Activated T-cell treated with anti-CD3 and anti-CD28 coated beads, Interleukin-2, amount 50 U/mL, for 72 hours (primary cell): ENCODE measurements around the gene PDZRN3. TPM values are rescaled to one million over a fixed set of nuclear protein-coding genes. Genes with fewer than 3 reads are reported as not detected.

ENCODE experiments used
- ATAC-seq, 2 donors: fragments of 150-1000 bp; cut with Tn5 transposase; replicated peaks in 1 of 2; 2 replicates each; pipeline ENCODE4 v1.10.0; 2021; ENCODE audit warnings: moderate library complexity in 2 of 2, mild to moderate bottlenecking in 1 of 2
- DNase-seq, 2 donors: peaks; one replicate each; pipeline ENCODE4 v3.0.0; 2021 to 2022; ENCODE audit warnings: mixed read lengths in 1 of 2
- H3K27ac Mint-ChIP-seq: one replicate; pipeline ENCODE4 v1.8.0; 2022; ENCODE audit warnings: mild to moderate bottlenecking, moderate library complexity, mixed read lengths
- H3K27me3 Mint-ChIP-seq: one replicate; pipeline ENCODE4 v1.8.0; 2022; ENCODE audit warnings: low read depth, mixed read lengths
- H3K36me3 Mint-ChIP-seq, 2 donors: one replicate each; pipeline ENCODE4 v1.8.0; 2022; ENCODE audit warnings: mixed read lengths in 2 of 2, mild to moderate bottlenecking in 1 of 2; ENCODE audit not compliant: insufficient read depth in 2 of 2
- H3K4me1 Mint-ChIP-seq: one replicate; pipeline ENCODE4 v1.8.0; 2022; ENCODE audit warnings: low read depth, mixed read lengths
- H3K4me3 Mint-ChIP-seq, 2 donors: one replicate each; pipeline ENCODE4 v1.8.0; 2022; ENCODE audit warnings: mild to moderate bottlenecking in 2 of 2, mixed read lengths in 2 of 2, moderate library complexity in 2 of 2
- H3K9me3 Mint-ChIP-seq, 2 donors: one replicate each; pipeline ENCODE4 v1.8.0; 2022; ENCODE audit warnings: mixed read lengths in 2 of 2
- total RNA-seq, 2 donors: library from RNA; stranded (reverse); gene quantifications; one replicate each; pipeline ENCODE4 v1.2.3, GENCODE V29; 2022

Gene PDZRN3
- total RNA-seq, 2 donors from 2014 or later, result not detected

DNA sequence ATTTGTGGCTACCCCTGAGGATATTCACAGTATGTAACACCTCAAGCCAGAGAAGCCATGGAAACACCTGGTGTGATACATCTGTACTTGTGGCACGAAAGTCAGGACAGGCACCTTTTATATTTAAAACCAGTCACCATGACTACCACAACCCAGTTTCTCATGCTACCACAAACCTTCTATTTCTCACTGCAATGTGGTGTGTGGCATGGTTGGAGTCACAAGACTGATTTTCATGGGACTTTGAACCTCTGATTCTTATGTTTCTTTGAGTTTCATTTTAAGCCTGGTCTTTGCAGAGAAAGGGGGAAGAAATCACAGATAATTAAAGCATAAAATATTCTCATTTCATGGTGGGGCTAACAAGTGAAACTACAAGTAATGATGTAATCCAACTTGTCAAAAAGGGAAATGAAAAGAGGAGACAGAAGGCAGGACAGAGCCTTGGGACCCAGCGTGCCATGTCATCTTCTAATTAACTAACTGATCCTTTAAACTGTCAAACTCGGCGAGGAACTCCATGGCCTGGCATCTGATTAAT, 175.9 kb downstream of the PDZRN3 start:
- Mint-ChIP-seq H3K9me3 (no peaks in the 10 kb centered on the region), H3K36me3 (no peaks in the 10 kb centered on the region), H3K4me3 (no peak overlapping the region), H3K27me3 (peaks cover 7% of the 10 kb centered on the region), H3K27ac (no peak overlapping the region), H3K4me1 (no peaks in the 10 kb centered on the region)
- ATAC-seq, result peak in 1 of 2 donors; percentile 28
- no peak for DNase-seq

DNA sequence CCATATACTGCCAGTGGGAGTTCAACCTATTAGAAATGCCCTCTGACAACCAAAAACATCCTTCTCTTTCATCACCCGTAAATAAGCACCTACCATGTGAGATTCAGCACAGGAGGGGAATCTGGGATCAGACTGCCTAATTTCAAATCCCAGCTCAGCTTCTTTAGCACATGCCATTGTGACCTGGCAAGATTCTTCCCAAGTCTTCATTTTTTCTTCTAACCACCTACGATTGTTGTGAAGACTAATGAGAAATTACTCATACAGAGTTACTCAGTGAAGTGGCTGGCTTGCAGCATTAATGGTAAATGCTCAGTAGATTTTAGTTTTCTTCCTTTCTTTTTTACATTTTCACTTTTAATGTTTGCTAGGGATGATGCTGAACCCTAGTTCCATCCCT, 176.7 kb downstream of the PDZRN3 start:
- Mint-ChIP-seq H3K4me3 (no peak overlapping the region), H3K9me3 (no peaks in the 10 kb centered on the region), H3K27ac (no peak overlapping the region), H3K27me3 (peaks cover 7% of the 10 kb centered on the region), H3K36me3 (no peaks in the 10 kb centered on the region), H3K4me1 (no peaks in the 10 kb centered on the region)
- DNase-seq (no peak), ATAC-seq (no peak)

GRCh38 chr3:73447111-73447510, 177.6 kb downstream of the PDZRN3 start:
- ATAC-seq (no peak), DNase-seq (no peak)
- no peak overlapping the region for H3K27ac Mint-ChIP-seq
- H3K27me3 Mint-ChIP-seq, result peaks cover 7% of the 10 kb centered on the region
- no peaks in the 10 kb centered on the region for H3K36me3 Mint-ChIP-seq
- no peaks in the 10 kb centered on the region for H3K9me3 Mint-ChIP-seq
- H3K4me1 Mint-ChIP-seq, result no peaks in the 10 kb centered on the region
- H3K4me3 Mint-ChIP-seq, result no peak overlapping the region

DNA sequence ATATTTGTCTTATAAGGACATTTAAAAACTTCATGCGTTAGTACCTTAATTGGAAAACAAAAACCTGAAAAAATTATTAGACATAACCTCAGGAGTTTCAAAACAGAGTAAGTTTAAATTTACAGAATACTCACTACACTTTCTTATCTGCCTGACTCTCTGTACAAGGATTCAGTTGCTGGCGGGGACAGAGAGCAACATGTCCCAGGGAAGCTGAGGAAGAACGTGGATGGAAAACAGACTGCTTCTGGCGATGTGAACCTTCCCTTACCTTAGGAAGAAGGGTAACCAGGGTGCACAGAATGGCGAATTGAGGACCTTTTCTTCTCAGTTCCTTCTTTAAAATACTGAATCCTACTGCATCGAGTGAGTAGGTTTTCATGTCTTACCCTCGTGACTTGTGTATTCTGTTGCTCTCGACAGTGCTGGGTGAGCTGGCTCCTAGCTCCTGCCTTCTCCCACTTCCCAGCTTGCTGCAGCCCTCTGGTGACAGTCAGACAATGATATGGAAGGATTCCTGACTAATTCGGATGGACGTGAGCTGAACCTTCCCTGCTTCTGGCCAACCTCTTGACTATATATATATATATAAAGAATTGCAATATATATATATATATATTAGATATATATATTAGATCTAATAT, 178.2 kb downstream of the PDZRN3 start:
- no peak overlapping the region for H3K4me3 Mint-ChIP-seq
- H3K36me3 Mint-ChIP-seq, result no peaks in the 10 kb centered on the region
- ATAC-seq, result no peak
- DNase-seq, result no peak
- peaks cover 7% of the 10 kb centered on the region for H3K27me3 Mint-ChIP-seq
- H3K4me1 Mint-ChIP-seq, result no peaks in the 10 kb centered on the region
- H3K9me3 Mint-ChIP-seq, result no peaks in the 10 kb centered on the region
- no peak overlapping the region for H3K27ac Mint-ChIP-seq

- H3K9me3 Mint-ChIP-seq, result no peaks in the 10 kb centered on the region
- no peak overlapping the region for H3K27ac Mint-ChIP-seq
- DNase-seq (no peak), ATAC-seq (no peak)
- no peaks in the 10 kb centered on the region for H3K4me1 Mint-ChIP-seq
- peaks cover 7% of the 10 kb centered on the region for H3K27me3 Mint-ChIP-seq
- no peaks in the 10 kb centered on the region for H3K36me3 Mint-ChIP-seq
- no peak overlapping the region for H3K4me3 Mint-ChIP-seq
Measured at GRCh38 chr3:73442886-73443285, 181.9 kb downstream of the PDZRN3 start.

DNA sequence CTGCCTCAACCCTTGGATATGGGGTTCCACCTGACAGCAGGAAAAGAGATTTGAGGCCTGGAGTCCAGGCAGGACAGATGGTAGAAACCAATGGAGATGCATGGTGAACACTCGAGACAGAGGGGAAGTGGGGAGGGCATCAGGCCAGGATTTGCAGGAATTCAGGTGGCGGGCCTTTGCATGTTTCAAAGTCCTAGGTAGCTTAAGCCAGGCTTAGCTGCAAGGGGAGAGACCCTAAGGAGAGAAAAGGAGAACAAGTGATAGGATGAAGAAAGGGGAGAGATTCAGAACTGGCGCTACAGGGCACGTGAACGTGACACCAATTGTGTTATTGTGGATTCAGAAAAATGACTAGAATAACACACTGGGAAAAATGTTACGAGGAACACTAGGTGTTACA, 182.6 kb downstream of the PDZRN3 start:
- ATAC-seq, result no peak
- H3K4me1 Mint-ChIP-seq, result no peaks in the 10 kb centered on the region
- H3K4me3 Mint-ChIP-seq, result no peak overlapping the region
- no peak for DNase-seq
- no peak overlapping the region for H3K27ac Mint-ChIP-seq
- peaks cover 7% of the 10 kb centered on the region for H3K27me3 Mint-ChIP-seq
- no peaks in the 10 kb centered on the region for H3K9me3 Mint-ChIP-seq
- H3K36me3 Mint-ChIP-seq, result no peaks in the 10 kb centered on the region

GRCh38 chr3:73437828-73438227, 186.9 kb downstream of the PDZRN3 start:
- no peaks in the 10 kb centered on the region for H3K9me3 Mint-ChIP-seq
- no peak overlapping the region for H3K4me3 Mint-ChIP-seq
- no peaks in the 10 kb centered on the region for H3K4me1 Mint-ChIP-seq
- peaks cover 7% of the 10 kb centered on the region for H3K27me3 Mint-ChIP-seq
- no peak for ATAC-seq
- no peak for DNase-seq
- no peak overlapping the region for H3K27ac Mint-ChIP-seq
- H3K36me3 Mint-ChIP-seq, result no peaks in the 10 kb centered on the region

GRCh38 chr3:73435055-73435454, 189.7 kb downstream of the PDZRN3 start:
- H3K4me1 Mint-ChIP-seq, result no peaks in the 10 kb centered on the region
- DNase-seq (no peak), ATAC-seq (no peak)
- no peak overlapping the region for H3K4me3 Mint-ChIP-seq
- H3K9me3 Mint-ChIP-seq, result no peaks in the 10 kb centered on the region
- peaks cover 16% of the 10 kb centered on the region for H3K27me3 Mint-ChIP-seq
- no peak overlapping the region for H3K27ac Mint-ChIP-seq
- H3K36me3 Mint-ChIP-seq, result no peaks in the 10 kb centered on the region

- Mint-ChIP-seq H3K4me3 (no peak overlapping the region), H3K27me3 (peaks cover 16% of the 10 kb centered on the region), H3K36me3 (no peaks in the 10 kb centered on the region), H3K9me3 (no peaks in the 10 kb centered on the region), H3K27ac (no peak overlapping the region), H3K4me1 (no peaks in the 10 kb centered on the region)
- no peak for DNase-seq
- ATAC-seq, result no peak
Measured at GRCh38 chr3:73433687-73434086, 191.1 kb downstream of the PDZRN3 start.

DNA sequence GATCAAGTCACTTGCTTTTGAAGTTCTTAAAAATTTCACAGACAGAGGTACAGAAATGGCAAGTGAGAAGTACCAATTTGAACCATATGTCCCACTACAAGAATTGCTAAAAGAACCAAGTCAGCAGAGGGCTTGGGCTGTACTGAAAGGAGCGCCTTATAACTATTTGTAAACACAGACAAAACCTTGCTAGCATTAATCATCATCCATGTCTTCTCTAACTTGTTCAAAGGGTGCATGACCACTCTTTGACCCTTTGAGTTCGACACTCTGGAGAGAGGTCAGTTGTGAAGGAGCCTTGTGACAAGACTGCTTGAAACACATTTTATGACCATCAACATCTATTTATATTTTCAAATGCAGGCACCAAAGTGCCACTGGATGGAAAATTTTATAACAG, 191.7 kb downstream of the PDZRN3 start:
- DNase-seq, result no peak

DNA sequence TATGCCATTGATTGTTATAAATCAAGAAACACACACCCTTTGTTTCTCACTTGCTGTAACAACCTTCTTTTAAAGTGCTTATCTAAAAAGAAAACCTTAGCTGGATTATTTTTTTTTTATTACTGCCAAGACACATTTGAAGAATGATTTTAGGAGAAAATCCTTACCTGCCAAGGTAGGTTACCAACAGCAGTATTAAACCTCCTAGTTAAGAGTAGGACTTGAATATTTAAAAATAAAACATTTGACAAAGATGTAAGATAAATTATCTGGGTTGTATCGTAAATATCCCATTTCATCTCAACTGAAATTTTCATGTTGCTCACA, 192.1 kb downstream of the PDZRN3 start:
- peaks cover 16% of the 10 kb centered on the region for H3K27me3 Mint-ChIP-seq
- no peak overlapping the region for H3K4me3 Mint-ChIP-seq
- ATAC-seq, result no peak
- no peak for DNase-seq
- no peaks in the 10 kb centered on the region for H3K4me1 Mint-ChIP-seq
- H3K9me3 Mint-ChIP-seq, result no peaks in the 10 kb centered on the region
- no peaks in the 10 kb centered on the region for H3K36me3 Mint-ChIP-seq
- no peak overlapping the region for H3K27ac Mint-ChIP-seq

More for the DNA sequence above, 191.7 kb downstream of the PDZRN3 start:
- no peak for ATAC-seq
- no peaks in the 10 kb centered on the region for H3K36me3 Mint-ChIP-seq
- H3K27ac Mint-ChIP-seq, result no peak overlapping the region
- no peaks in the 10 kb centered on the region for H3K9me3 Mint-ChIP-seq
- H3K27me3 Mint-ChIP-seq, result peaks cover 16% of the 10 kb centered on the region
- no peak overlapping the region for H3K4me3 Mint-ChIP-seq
- H3K4me1 Mint-ChIP-seq, result no peaks in the 10 kb centered on the region

DNA sequence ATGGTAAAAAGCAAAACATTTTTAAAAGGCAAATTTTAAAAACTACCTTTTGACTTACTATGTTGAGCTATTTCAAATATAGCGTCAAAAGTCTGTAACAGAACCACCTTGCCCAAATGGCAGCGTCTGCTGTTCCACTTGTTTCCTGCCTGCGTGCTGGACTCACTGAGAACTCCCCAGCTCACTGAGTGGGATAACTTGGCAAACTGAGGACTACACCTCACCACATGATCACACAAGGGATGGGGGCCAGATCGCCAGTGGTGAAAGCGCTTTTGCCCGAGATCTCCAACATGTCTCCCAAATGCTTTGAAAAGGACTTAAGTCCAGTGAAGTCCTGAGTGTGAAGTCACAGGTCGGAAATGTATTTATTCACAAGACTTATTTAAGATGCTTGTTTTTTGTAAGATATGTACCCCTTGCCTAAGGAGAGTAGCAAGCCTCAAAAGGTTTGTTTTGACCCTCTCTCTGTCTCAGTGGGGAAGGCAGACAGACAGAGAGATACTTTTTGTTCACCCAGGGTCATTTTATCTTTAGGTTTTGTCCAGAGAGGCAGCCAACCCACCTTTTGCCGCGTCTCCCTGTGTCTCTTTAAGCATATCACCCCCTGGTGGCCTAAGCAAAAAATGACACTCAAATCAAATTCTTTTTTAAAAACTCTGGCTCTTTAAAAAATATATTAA, 192.6 kb downstream of the PDZRN3 start:
- H3K27ac Mint-ChIP-seq, result no peak overlapping the region
- H3K9me3 Mint-ChIP-seq, result no peaks in the 10 kb centered on the region
- DNase-seq, result peak; percentile 7 to 16
- peaks cover 16% of the 10 kb centered on the region for H3K27me3 Mint-ChIP-seq
- no peak for ATAC-seq
- H3K36me3 Mint-ChIP-seq, result no peaks in the 10 kb centered on the region
- H3K4me3 Mint-ChIP-seq, result no peak overlapping the region
- no peaks in the 10 kb centered on the region for H3K4me1 Mint-ChIP-seq

- no peaks in the 10 kb centered on the region for H3K9me3 Mint-ChIP-seq
- H3K4me3 Mint-ChIP-seq, result no peak overlapping the region
- H3K27ac Mint-ChIP-seq, result no peak overlapping the region
- H3K27me3 Mint-ChIP-seq, result peaks cover 16% of the 10 kb centered on the region
- ATAC-seq (no peak), DNase-seq (no peak)
- no peaks in the 10 kb centered on the region for H3K4me1 Mint-ChIP-seq
- H3K36me3 Mint-ChIP-seq, result no peaks in the 10 kb centered on the region
Measured at GRCh38 chr3:73431183-73431900, 193.4 kb downstream of the PDZRN3 start.
